Fibroblast of the conjunctiva (primary cell): ENCODE measurements around the gene HEXD.

Experiments used
- DNase-seq: peaks from one replicate; pipeline ENCODE4 v3.0.0-alpha.2; 2010; ENCODE audit warnings: low read depth

HEXD gene

GRCh38 chr17:82415336-82415735 lies 2.8 kb upstream of the HEXD start:
- DNase-seq = no peak

- DNase-seq = no peak
These were observed 2.4 kb upstream of the HEXD start for GRCh38 chr17:82415786-82416185.

GRCh38 chr17:82416264-82416663 lies 1.9 kb upstream of the HEXD start:
- no peak for DNase-seq

GRCh38 chr17:82416771-82417170 lies 1.4 kb upstream of the HEXD start:
- DNase-seq = no peak

- no peak for DNase-seq
These were observed 1.4 kb downstream of the HEXD start for GRCh38 chr17:82419540-82419939.

- peak; percentile 16 for DNase-seq
These were observed 6.1 kb downstream of the HEXD start for GRCh38 chr17:82424001-82424862.

GRCh38 chr17:82424863-82425159 lies 6.7 kb downstream of the HEXD start:
- DNase-seq = no peak

GRCh38 chr17:82428546-82428945 lies 10.4 kb downstream of the HEXD start:
- DNase-seq = no peak

GRCh38 chr17:82429824-82430223 lies 11.7 kb downstream of the HEXD start:
- no peak for DNase-seq

GRCh38 chr17:82432017-82432416 lies 13.9 kb downstream of the HEXD start:
- DNase-seq = no peak

GRCh38 chr17:82433560-82434215 lies 15.5 kb downstream of the HEXD start:
- DNase-seq = no peak

GRCh38 chr17:82434216-82434565 lies 16.0 kb downstream of the HEXD start:
- DNase-seq = no peak

- no peak for DNase-seq
These were observed 17.0 kb downstream of the HEXD start for GRCh38 chr17:82435103-82435502.

GRCh38 chr17:82435601-82436583 lies 17.7 kb downstream of the HEXD start:
- no peak for DNase-seq

GRCh38 chr17:82436601-82437324 lies 18.6 kb downstream of the HEXD start:
- no peak for DNase-seq

- DNase-seq = no peak
These were observed 19.1 kb downstream of the HEXD start for GRCh38 chr17:82437325-82437668.

GRCh38 chr17:82438401-82439193 lies 20.4 kb downstream of the HEXD start:
- DNase-seq = no peak

GRCh38 chr17:82439194-82439828 lies 21.2 kb downstream of the HEXD start:
- no peak for DNase-seq

- no peak for DNase-seq
These were observed 21.8 kb downstream of the HEXD start for GRCh38 chr17:82439829-82440365.

- DNase-seq = no peak
These were observed 22.4 kb downstream of the HEXD start for GRCh38 chr17:82440469-82440981.
